ENCODE measurements around the gene FAM229A. TPM values are rescaled to one million over a fixed set of nuclear protein-coding genes. Genes with fewer than 3 reads are reported as not detected.

The FAM229A gene
- total RNA-seq, 1 donor from 2014 or later: 8.5 TPM

GRCh38 chr1:32353886-32354570 is 8.3 kb downstream of the FAM229A start:
- peak overlapping the region; percentile 74 for H3K4me3 Mint-ChIP-seq (ENCODE audit: unreplicated experiment)
- H3K4me1 Mint-ChIP-seq (ENCODE audit: unreplicated experiment): peaks cover 43% of the 10 kb centered on the region
- no peak for TF ChIP-seq CTCF (IDR thresholded peaks at IDR 0.05; ENCODE audit: unreplicated experiment)
- H3K27ac Mint-ChIP-seq (ENCODE audit: unreplicated experiment): peak overlapping the region; percentile 70
- no peaks in the 10 kb centered on the region for H3K9me3 Mint-ChIP-seq (ENCODE audit: unreplicated experiment)
- H3K36me3 Mint-ChIP-seq (ENCODE audit: low read depth, unreplicated experiment): peaks cover 5% of the 10 kb centered on the region
- peaks cover 13% of the 10 kb centered on the region for H3K27me3 Mint-ChIP-seq (ENCODE audit: unreplicated experiment)
- DNase-seq (ENCODE audit: low spot score): peak; percentile 21

- Mint-ChIP-seq H3K4me1 (ENCODE audit: unreplicated experiment) (peaks cover 49% of the 10 kb centered on the region), H3K4me3 (ENCODE audit: unreplicated experiment) (peak overlapping the region; percentile 69), H3K9me3 (ENCODE audit: unreplicated experiment) (no peaks in the 10 kb centered on the region), H3K27me3 (ENCODE audit: unreplicated experiment) (peaks cover 13% of the 10 kb centered on the region), H3K36me3 (ENCODE audit: low read depth, unreplicated experiment) (peaks cover 5% of the 10 kb centered on the region), H3K27ac (ENCODE audit: unreplicated experiment) (peak overlapping the region; percentile 0)
- TF ChIP-seq CTCF (IDR thresholded peaks at IDR 0.05; ENCODE audit: unreplicated experiment): no peak
- no peak for DNase-seq (ENCODE audit: low spot score)
These were observed 8.9 kb downstream of the FAM229A start for GRCh38 chr1:32353431-32353830.

GRCh38 chr1:32352831-32353383 is 9.4 kb downstream of the FAM229A start:
- Mint-ChIP-seq H3K4me3 (ENCODE audit: unreplicated experiment) (peak overlapping the region; percentile 69), H3K27ac (ENCODE audit: unreplicated experiment) (peak overlapping the region; percentile 0), H3K4me1 (ENCODE audit: unreplicated experiment) (peaks cover 55% of the 10 kb centered on the region), H3K27me3 (ENCODE audit: unreplicated experiment) (peaks cover 13% of the 10 kb centered on the region), H3K36me3 (ENCODE audit: low read depth, unreplicated experiment) (peaks cover 5% of the 10 kb centered on the region), H3K9me3 (ENCODE audit: unreplicated experiment) (no peaks in the 10 kb centered on the region)
- DNase-seq (ENCODE audit: low spot score): no peak
- TF ChIP-seq CTCF (IDR thresholded peaks at IDR 0.05; ENCODE audit: unreplicated experiment): no peak

- no peak for TF ChIP-seq CTCF (IDR thresholded peaks at IDR 0.05; ENCODE audit: unreplicated experiment)
- Mint-ChIP-seq H3K27me3 (ENCODE audit: unreplicated experiment) (peaks cover 9% of the 10 kb centered on the region), H3K4me3 (ENCODE audit: unreplicated experiment) (peak overlapping the region; percentile 51), H3K27ac (ENCODE audit: unreplicated experiment) (peak overlapping the region; percentile 9), H3K36me3 (ENCODE audit: low read depth, unreplicated experiment) (peaks cover 5% of the 10 kb centered on the region), H3K9me3 (ENCODE audit: unreplicated experiment) (no peaks in the 10 kb centered on the region), H3K4me1 (ENCODE audit: unreplicated experiment) (peaks cover 56% of the 10 kb centered on the region)
- DNase-seq (ENCODE audit: low spot score): no peak
These were observed 10.0 kb downstream of the FAM229A start for GRCh38 chr1:32352239-32352745.

Data from endothelial cell (in vitro differentiated cells).